ENCODE measurements around the gene USP25.

Gene USP25

DNA sequence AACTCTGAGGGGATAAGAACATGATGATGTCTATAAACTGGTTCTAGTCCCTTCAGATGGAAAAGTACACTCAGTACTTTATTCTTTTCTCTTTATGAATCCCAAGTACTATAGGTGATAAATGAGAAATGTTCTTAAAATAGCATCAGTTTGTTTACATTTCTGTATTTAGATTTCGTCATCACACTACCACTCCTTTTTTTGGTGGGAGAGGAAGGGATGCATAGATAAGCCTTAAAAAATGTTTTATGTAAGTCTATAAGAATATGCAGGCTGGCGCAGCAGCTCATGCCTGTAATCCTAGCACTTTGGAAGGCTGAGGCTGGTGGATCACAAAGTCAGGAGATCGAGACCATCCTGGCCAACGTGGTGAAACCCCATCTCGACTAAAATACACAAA lies 144.8 kb downstream of the USP25 start:
- no peak for DNase-seq

DNA sequence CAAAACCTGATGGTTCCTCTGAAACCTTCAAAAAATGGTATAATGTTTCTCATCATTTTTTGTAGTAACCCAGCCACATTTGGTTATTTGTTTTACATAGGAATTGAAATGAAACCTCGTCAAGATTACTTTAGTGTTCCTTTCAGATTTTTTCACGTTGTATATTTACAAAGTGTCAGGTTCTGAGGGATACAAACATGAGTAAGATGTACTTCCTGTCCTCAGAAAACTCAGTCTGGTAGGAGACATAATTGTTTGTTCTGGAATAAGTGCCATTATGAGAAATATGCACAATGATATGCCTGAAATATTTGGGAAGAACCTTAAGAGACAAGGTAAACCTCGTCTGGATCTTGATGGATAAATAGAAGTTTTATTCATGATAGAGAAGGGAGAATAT lies 145.5 kb downstream of the USP25 start:
- DNase-seq, result no peak

DNA sequence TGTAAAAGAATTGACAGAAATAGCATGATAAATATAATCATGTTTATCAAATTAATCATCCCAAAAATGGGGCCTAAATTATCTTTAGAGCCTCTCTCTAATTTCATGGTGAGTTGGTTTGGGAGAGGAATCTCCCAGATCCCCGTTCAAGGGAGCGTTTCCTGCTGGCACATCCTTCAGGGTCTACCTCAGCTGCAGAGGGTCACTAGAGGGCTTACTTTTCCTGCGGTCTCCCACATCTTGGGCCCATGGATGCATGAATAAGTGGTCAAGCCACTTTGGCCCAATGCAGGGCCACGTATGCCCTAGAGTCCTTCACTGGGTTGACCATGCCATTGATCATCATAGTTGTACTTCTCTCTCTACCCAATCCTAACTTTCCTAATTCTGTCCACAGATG lies 164.1 kb downstream of the USP25 start:
- no peak for DNase-seq

GRCh38 chr21:15894596-15894995 lies 164.8 kb downstream of the USP25 start:
- no peak for DNase-seq

DNA sequence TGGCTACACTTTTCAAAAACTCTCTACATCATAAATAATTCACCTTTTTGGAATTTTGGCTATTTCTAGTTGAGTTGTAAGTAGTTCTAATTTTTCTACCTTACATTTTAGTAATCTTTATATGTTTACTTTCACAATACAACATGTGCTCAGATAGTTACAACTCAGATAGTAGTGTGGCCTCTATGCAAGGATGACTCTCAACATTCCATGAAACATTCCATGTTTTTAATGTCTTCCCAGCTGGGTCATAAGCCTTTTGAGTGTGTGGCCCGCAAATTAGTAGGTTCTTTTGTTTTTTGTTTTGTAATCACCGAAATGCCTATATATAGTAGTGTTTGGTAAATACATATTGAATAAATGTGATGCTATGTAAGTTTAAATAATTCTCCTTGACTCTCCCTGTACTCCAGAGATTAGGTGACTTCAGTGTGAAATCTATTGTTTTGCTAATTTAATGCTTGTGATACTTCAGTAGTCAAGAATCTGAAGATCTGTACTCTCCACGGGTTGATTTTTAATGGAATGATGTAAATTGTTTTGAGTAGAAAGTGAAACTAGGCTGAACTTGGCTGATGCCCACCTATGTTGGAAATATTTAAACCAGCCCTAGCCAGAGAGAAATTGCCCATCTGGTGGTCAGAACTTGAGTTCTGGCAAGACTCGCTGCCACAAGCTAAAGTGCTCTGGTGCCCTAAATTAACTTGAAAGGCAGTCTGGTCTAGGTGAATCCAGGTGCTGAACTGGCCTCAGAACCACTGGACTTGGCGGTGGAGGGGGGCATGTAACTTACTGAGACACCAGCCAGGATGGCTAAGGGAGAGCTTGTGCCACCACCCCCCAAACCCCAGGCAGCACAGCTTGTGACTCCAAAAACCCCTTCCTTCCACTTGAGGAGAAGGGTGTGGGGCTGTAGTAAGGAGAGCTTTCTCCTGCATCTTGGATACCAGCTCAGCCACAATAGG lies 165.6 kb downstream of the USP25 start:
- DNase-seq, result no peak

DNA sequence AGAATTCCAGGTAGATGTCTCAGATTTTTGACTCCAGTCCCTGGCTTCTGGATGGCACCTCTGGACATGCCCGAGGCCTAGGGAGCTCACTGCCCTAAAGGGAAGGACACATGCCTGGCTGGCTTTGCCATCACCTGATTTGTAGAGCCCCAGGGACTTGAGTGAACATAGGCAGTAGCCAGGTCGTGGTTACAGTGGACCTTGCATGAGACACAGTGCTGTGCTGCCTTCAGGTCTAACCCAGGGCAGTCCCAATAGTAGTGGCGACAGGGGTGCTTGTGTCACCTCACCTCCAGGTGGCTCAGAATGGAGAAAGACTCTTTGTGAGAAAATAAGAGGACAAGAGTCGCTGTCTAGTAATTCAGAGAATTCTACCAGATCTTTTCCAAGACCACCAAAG lies 166.7 kb downstream of the USP25 start:
- DNase-seq, result no peak

DNA sequence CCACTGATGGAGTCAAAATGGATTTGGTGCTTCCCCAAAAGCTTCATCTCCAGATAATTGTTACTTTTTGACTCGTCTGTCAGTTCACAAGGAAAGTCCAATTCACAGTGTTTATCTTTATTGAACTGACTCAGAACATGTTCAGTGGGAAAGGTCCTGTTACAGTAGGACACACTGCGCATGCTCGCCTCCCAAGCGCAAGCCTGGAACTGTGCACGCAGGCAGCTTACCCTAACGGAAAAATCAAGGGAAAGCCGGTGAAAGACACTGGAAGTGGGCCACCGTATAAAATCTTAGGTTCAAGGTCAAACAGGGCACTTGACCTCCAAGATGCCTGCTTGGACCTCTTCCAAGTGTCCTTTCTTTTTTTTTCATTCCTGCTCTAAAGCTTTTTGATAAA lies 174.6 kb downstream of the USP25 start:
- DNase-seq, result no peak

GRCh38 chr21:15908187-15908586 lies 178.4 kb downstream of the USP25 start:
- DNase-seq, result no peak

- no peak for DNase-seq
These were observed 198.4 kb downstream of the USP25 start for GRCh38 chr21:15928196-15928595.

- no peak for DNase-seq
These were observed 199.1 kb downstream of the USP25 start for GRCh38 chr21:15928686-15929425.

GRCh38 chr21:15929536-15929935 lies 199.8 kb downstream of the USP25 start:
- DNase-seq, result no peak

Data from activated CD4-positive, alpha-beta T cell treated with anti-CD3 and anti-CD28 coated beads for 1 hour (primary cell).